ENCODE results near the gene DPYD.

DNA sequence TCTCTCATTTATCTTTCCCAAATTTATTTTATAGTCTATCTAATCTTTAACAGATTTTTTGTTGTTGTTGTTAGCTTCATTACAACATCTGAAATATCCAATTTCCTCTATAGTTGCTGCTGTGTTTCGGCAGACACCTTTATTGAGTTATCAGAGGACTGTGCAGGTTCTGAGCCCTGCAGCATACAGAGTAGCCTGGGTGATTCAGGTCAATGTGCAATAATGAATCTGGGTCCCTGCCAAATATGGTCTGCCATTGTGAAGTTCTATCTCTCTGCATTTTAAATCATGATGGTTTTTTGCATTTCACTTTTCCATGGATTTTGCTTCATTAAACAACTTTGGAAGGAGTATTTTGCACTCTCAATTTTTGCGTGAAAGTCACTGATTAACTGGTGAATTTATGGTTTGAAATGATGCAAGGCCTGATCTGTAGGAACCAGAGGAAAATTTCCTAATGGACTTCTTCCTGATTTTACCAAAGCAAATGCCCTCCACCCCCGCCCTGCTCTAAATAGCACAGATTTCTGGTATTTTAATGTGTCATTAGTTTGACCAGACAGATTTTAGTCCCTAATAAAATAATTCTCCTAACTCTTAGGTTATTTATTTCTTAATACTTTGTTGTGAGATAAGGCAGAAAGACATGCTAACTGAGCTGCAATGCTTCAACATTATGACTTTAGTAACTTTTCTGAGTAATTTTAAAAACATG, 797.0 kb downstream of the DPYD start:
- TF ChIP-seq SMC3 (IDR thresholded peaks at IDR 0.05; ENCODE audit: low read depth, low read length), result no peak
- no peak for TF ChIP-seq RFX5 (IDR thresholded peaks at IDR 0.05; ENCODE audit: low read length)
- TF ChIP-seq, protein P1, sequence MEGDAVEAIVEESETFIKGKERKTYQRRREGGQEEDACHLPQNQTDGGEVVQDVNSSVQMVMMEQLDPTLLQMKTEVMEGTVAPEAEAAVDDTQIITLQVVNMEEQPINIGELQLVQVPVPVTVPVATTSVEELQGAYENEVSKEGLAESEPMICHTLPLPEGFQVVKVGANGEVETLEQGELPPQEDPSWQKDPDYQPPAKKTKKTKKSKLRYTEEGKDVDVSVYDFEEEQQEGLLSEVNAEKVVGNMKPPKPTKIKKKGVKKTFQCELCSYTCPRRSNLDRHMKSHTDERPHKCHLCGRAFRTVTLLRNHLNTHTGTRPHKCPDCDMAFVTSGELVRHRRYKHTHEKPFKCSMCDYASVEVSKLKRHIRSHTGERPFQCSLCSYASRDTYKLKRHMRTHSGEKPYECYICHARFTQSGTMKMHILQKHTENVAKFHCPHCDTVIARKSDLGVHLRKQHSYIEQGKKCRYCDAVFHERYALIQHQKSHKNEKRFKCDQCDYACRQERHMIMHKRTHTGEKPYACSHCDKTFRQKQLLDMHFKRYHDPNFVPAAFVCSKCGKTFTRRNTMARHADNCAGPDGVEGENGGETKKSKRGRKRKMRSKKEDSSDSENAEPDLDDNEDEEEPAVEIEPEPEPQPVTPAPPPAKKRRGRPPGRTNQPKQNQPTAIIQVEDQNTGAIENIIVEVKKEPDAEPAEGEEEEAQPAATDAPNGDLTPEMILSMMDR (IDR thresholded peaks at IDR 0.05), result no peak
- TF ChIP-seq POLR2AphosphoS5 (IDR thresholded peaks at IDR 0.05; ENCODE audit: low read depth, low read length), result no peak
- no peak for TF ChIP-seq SIN3A (IDR thresholded peaks at IDR 0.05; ENCODE audit: borderline replicate concordance, low read depth, low read length)
